OCI-LY1 (cell line): Measurements from ENCODE around the gene DCTD.

Experiments used
- H2AFZ ChIP-seq: fragments of 200-600 bp; sonication (generic), shearing (Covaris generic); 2 replicates; pipeline ENCODE4 v1.6.0; 2014; ENCODE audit warnings: antibody characterized with exemption, mild to moderate bottlenecking, low read length
- H3F3A ChIP-seq: fragments of 200-600 bp; sonication (generic), shearing (Covaris generic); 2 replicates; pipeline ENCODE4 v1.6.0; 2014; ENCODE audit warnings: mild to moderate bottlenecking, antibody characterized with exemption, low read length, moderate library complexity; ENCODE audit not compliant: insufficient read depth
- H3K27ac ChIP-seq: fragments of 200-600 bp; sonication (generic); 2 replicates; pipeline ENCODE4 v1.5.1; 2014; ENCODE audit warnings: low read length, mixed run types, mild to moderate bottlenecking, low read depth; ENCODE audit not compliant: poor library complexity, severe bottlenecking
- H3K27me3 ChIP-seq: fragments of 200-600 bp; sonication (generic); 2 replicates; pipeline ENCODE4 v1.6.0; 2014; ENCODE audit warnings: antibody characterized with exemption, mild to moderate bottlenecking, low read length, moderate library complexity; ENCODE audit not compliant: insufficient read depth
- H3K36me3 ChIP-seq: fragments of 200-600 bp; sonication (generic); 2 replicates; pipeline ENCODE4 v1.6.1; 2014; ENCODE audit warnings: mild to moderate bottlenecking, antibody characterized with exemption, low read length, moderate library complexity, mixed read lengths; ENCODE audit not compliant: insufficient read depth
- H3K4me1 ChIP-seq: fragments of 200-600 bp; sonication (generic); 2 replicates; pipeline ENCODE4 v1.5.1; 2014; ENCODE audit warnings: mild to moderate bottlenecking, low read length, moderate library complexity; ENCODE audit not compliant: insufficient read depth, severe bottlenecking
- H3K4me2 ChIP-seq: fragments of 200-600 bp; sonication (generic), shearing (Covaris generic); 2 replicates; pipeline ENCODE4 v1.6.1; 2014; ENCODE audit warnings: low read length
- H3K4me3 ChIP-seq: fragments of 200-600 bp; sonication (generic); 2 replicates; pipeline ENCODE4 v1.5.1; 2014; ENCODE audit warnings: low read length, low read depth, mild to moderate bottlenecking, mixed read lengths; ENCODE audit not compliant: poor library complexity, severe bottlenecking
- H3K79me2 ChIP-seq: fragments of 200-600 bp; shearing (Covaris generic); 2 replicates; pipeline ENCODE4 v1.6.1; 2016; ENCODE audit warnings: mixed run types, low read length, mixed read lengths; ENCODE audit not compliant: insufficient read depth
- H3K9ac ChIP-seq: fragments of 200-600 bp; sonication (generic), shearing (Covaris generic); 2 replicates; pipeline ENCODE4 v1.6.1; 2014; ENCODE audit warnings: mild to moderate bottlenecking, low read length, mixed read lengths
- H3K9me2 ChIP-seq: fragments of 200-600 bp; sonication (generic), shearing (Covaris generic); 2 replicates; pipeline ENCODE4 v1.6.1; 2014; ENCODE audit warnings: low read depth, mild to moderate bottlenecking, low read length, mixed read lengths
- H3K9me3 ChIP-seq: fragments of 200-600 bp; shearing (Covaris generic); 2 replicates; pipeline ENCODE4 v1.6.1; 2014; ENCODE audit warnings: low read length, mixed read lengths
- H4K20me1 ChIP-seq: fragments of 200-600 bp; sonication (generic), shearing (Covaris generic); 2 replicates; pipeline ENCODE4 v1.6.0; 2016; ENCODE audit warnings: mild to moderate bottlenecking, low read length; ENCODE audit not compliant: insufficient read depth
- CTCF ChIP-seq: fragments of 200-600 bp; sonication (generic), shearing (Covaris generic); IDR thresholded peaks from 2 replicates; pipeline ENCODE4 v1.5.1; 2017; ENCODE audit warnings: mild to moderate bottlenecking, antibody characterized with exemption, low read length, moderate library complexity, mixed read lengths
- EZH2 ChIP-seq: fragments of 200-600 bp; sonication (generic), shearing (Covaris generic); IDR thresholded peaks from 2 replicates; pipeline ENCODE4 v1.8.0; 2017; ENCODE audit warnings: borderline replicate concordance, mixed run types, mild to moderate bottlenecking, antibody characterized with exemption, low read length, moderate library complexity, mixed read lengths

Gene DCTD

GRCh38 chr4:182874797-182875345, 42.3 kb downstream of the DCTD start:
- Histone ChIP-seq H3K27me3 (no peaks in the 10 kb centered on the region), H3K36me3 (no peaks in the 10 kb centered on the region), H3K9me2 (no peaks in the 10 kb centered on the region), H2AFZ (no peak overlapping the region), H3K9ac (no peak overlapping the region), H3K9me3 (no peaks in the 10 kb centered on the region), H3K4me1 (peaks cover 16% of the 10 kb centered on the region), H4K20me1 (no peaks in the 10 kb centered on the region), H3K4me3 (no peak overlapping the region), H3F3A (no peaks in the 10 kb centered on the region), H3K4me2 (no peak overlapping the region), H3K79me2 (no peaks in the 10 kb centered on the region), H3K27ac (no peak overlapping the region)
- TF ChIP-seq EZH2, result no peak
- no peak for TF ChIP-seq CTCF

- Histone ChIP-seq H3K4me1 (peaks cover 16% of the 10 kb centered on the region), H3K9me2 (no peaks in the 10 kb centered on the region), H3K4me3 (no peak overlapping the region), H3K79me2 (no peaks in the 10 kb centered on the region), H4K20me1 (no peaks in the 10 kb centered on the region), H3K36me3 (no peaks in the 10 kb centered on the region), H2AFZ (no peak overlapping the region), H3K9ac (no peak overlapping the region), H3K27me3 (no peaks in the 10 kb centered on the region), H3F3A (no peaks in the 10 kb centered on the region), H3K4me2 (peak overlapping the region; percentile 32), H3K9me3 (no peaks in the 10 kb centered on the region), H3K27ac (no peak overlapping the region)
- TF ChIP-seq CTCF (no peak), EZH2 (no peak)
These were observed 42.9 kb downstream of the DCTD start for GRCh38 chr4:182874304-182874751.

GRCh38 chr4:182873726-182874125, 43.5 kb downstream of the DCTD start:
- Histone ChIP-seq H2AFZ (no peak overlapping the region), H3F3A (no peaks in the 10 kb centered on the region), H3K27ac (no peak overlapping the region)

More at GRCh38 chr4:182873726-182874125, 43.5 kb downstream of the DCTD start:
- Histone ChIP-seq H3K27me3 (no peaks in the 10 kb centered on the region), H3K9ac (no peak overlapping the region), H3K36me3 (no peaks in the 10 kb centered on the region), H3K4me1 (peaks cover 16% of the 10 kb centered on the region), H3K79me2 (no peaks in the 10 kb centered on the region), H3K4me3 (no peak overlapping the region), H3K9me2 (no peaks in the 10 kb centered on the region), H4K20me1 (no peaks in the 10 kb centered on the region), H3K9me3 (no peaks in the 10 kb centered on the region), H3K4me2 (peak overlapping the region; percentile 32; the same call in 1 of the 2 replicates)
- no peak for TF ChIP-seq EZH2
- TF ChIP-seq CTCF, result no peak
